BLaER1 (cell line): ENCODE measurements around the gene GUK1.

Experiments used
- H3K27ac ChIP-seq: shearing (Covaris generic); formaldehyde crosslinking; 2 replicates; pipeline ENCODE4 v1.8.1; 2022
- H3K27me3 ChIP-seq: shearing (Covaris generic); formaldehyde crosslinking; 2 replicates; pipeline ENCODE4 v1.8.1; 2022
- H3K36me3 ChIP-seq: shearing (Covaris generic); formaldehyde crosslinking; 2 replicates; pipeline ENCODE4 v1.8.1; 2022
- H3K4me1 ChIP-seq: shearing (Covaris generic); formaldehyde crosslinking; 2 replicates; pipeline ENCODE4 v1.8.1; 2022
- H3K4me2 ChIP-seq: shearing (Covaris generic); formaldehyde crosslinking; 2 replicates; pipeline ENCODE4 v1.8.1; 2022
- H3K4me3 ChIP-seq: shearing (Covaris generic); formaldehyde crosslinking; 2 replicates; pipeline ENCODE4 v1.8.1; 2022
- H3K9ac ChIP-seq: shearing (Covaris generic); formaldehyde crosslinking; 2 replicates; pipeline ENCODE4 v1.8.1; 2022
- H3K9me3 ChIP-seq: shearing (Covaris generic); formaldehyde crosslinking; 2 replicates; pipeline ENCODE4 v1.8.1; 2022
- H4K20me1 ChIP-seq: shearing (Covaris generic); formaldehyde crosslinking; 2 replicates; pipeline ENCODE4 v1.8.1; 2022
- Cebpa-rat ChIP-seq: shearing (Covaris generic); IDR thresholded peaks from 2 replicates; pipeline ENCODE4 v1.8.1; 2022

Gene GUK1

DNA sequence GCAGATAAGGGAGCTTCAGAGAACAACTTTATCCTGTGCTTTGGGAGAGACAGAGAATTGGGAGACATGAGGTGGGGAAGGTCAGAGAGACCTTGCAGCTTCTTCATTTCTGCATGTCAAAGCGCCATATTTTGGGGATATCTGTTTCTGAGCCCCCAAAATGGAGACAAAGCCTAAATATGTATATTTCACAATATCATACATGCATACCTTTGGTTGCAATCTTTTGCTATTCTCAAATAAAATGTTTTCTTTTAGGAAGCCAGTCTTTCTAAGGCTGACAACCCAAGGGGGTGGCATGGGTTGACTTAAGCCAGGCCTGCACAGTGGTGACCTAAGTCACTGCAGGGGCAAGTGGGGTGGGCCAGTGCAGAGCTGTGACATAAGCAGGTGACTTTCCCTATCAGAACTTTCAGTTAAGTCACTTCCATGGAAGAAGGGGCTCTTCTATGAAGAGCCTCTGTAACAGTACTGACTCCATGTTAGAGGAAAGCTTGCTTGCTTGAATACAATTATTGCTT is 17.1 kb upstream of the GUK1 start:
- Histone ChIP-seq H3K4me1 (no peaks in the 10 kb centered on the region), H3K9ac (no peak overlapping the region)
- no peak for TF ChIP-seq Cebpa-rat

GRCh38 chr1:228123505-228123904 is 16.6 kb upstream of the GUK1 start:
- Histone ChIP-seq H3K27me3 (no peaks in the 10 kb centered on the region), H4K20me1 (no peaks in the 10 kb centered on the region), H3K9ac (no peak overlapping the region), H3K4me1 (no peaks in the 10 kb centered on the region), H3K4me2 (no peak overlapping the region), H3K4me3 (no peak overlapping the region), H3K9me3 (peaks cover 11% of the 10 kb centered on the region), H3K27ac (no peak overlapping the region), H3K36me3 (no peaks in the 10 kb centered on the region)
- no peak for TF ChIP-seq Cebpa-rat

More for the DNA sequence above, 17.1 kb upstream of the GUK1 start:
- no peak overlapping the region for H3K4me3 ChIP-seq
- H3K4me2 ChIP-seq, result no peak overlapping the region
- peaks cover 16% of the 10 kb centered on the region for H3K9me3 ChIP-seq
- H3K27ac ChIP-seq, result no peak overlapping the region
- H3K27me3 ChIP-seq, result no peaks in the 10 kb centered on the region
- H3K36me3 ChIP-seq, result no peaks in the 10 kb centered on the region
- no peaks in the 10 kb centered on the region for H4K20me1 ChIP-seq

- H3K4me3 ChIP-seq, result no peak overlapping the region
- no peaks in the 10 kb centered on the region for H3K27me3 ChIP-seq
- no peak for TF ChIP-seq Cebpa-rat
- H3K36me3 ChIP-seq, result no peaks in the 10 kb centered on the region
- H3K4me1 ChIP-seq, result no peaks in the 10 kb centered on the region
- no peak overlapping the region for H3K4me2 ChIP-seq
- no peaks in the 10 kb centered on the region for H3K9me3 ChIP-seq
- H3K9ac ChIP-seq, result no peak overlapping the region
- H3K27ac ChIP-seq, result no peak overlapping the region
- no peaks in the 10 kb centered on the region for H4K20me1 ChIP-seq
These were observed 14.9 kb upstream of the GUK1 start for GRCh38 chr1:228125185-228125584.

DNA sequence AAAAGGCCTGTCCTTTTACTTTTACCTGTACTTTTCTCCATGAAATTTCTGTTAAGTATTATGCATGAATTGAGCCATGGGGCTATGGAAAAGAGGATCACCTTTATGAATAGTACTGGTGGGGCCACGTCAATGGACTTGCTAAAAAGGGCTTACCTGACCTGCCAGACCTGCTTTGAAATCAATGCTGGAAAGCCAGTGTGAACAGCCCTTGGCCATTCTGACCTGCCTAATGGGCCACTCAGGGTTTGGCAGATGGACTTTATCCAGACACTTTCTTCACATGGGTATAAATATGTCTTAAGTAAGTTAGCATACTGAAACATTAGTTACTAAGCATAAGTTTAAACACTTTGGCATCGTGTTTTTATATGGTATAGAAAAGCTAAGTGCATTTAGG is 8.3 kb upstream of the GUK1 start:
- no peaks in the 10 kb centered on the region for H3K9me3 ChIP-seq
- H3K27me3 ChIP-seq, result no peaks in the 10 kb centered on the region
- no peaks in the 10 kb centered on the region for H4K20me1 ChIP-seq
- H3K36me3 ChIP-seq, result no peaks in the 10 kb centered on the region
- TF ChIP-seq Cebpa-rat, result no peak
- H3K27ac ChIP-seq, result no peak overlapping the region
- no peak overlapping the region for H3K4me3 ChIP-seq
- H3K9ac ChIP-seq, result no peak overlapping the region
- peaks cover 2% of the 10 kb centered on the region for H3K4me1 ChIP-seq
- H3K4me2 ChIP-seq, result no peak overlapping the region

GRCh38 chr1:228134591-228134990 is 5.5 kb upstream of the GUK1 start:
- Histone ChIP-seq H3K4me2 (no peak overlapping the region), H3K27me3 (no peaks in the 10 kb centered on the region), H3K4me3 (no peak overlapping the region), H3K27ac (no peak overlapping the region), H3K9ac (no peak overlapping the region), H3K36me3 (no peaks in the 10 kb centered on the region), H3K4me1 (peaks cover 30% of the 10 kb centered on the region), H3K9me3 (no peaks in the 10 kb centered on the region), H4K20me1 (no peaks in the 10 kb centered on the region)
- no peak for TF ChIP-seq Cebpa-rat

- H3K4me2 ChIP-seq, result peak overlapping the region; percentile 91
- H4K20me1 ChIP-seq, result peaks cover 18% of the 10 kb centered on the region
- H3K9ac ChIP-seq, result no peak overlapping the region
- no peak overlapping the region for H3K27ac ChIP-seq
- peaks cover 39% of the 10 kb centered on the region for H3K4me1 ChIP-seq
- H3K4me3 ChIP-seq, result no peak overlapping the region
- H3K27me3 ChIP-seq, result no peaks in the 10 kb centered on the region
- no peaks in the 10 kb centered on the region for H3K36me3 ChIP-seq
- no peaks in the 10 kb centered on the region for H3K9me3 ChIP-seq
- TF ChIP-seq Cebpa-rat, result no peak
These were observed 3.2 kb upstream of the GUK1 start for GRCh38 chr1:228136901-228137300.

GRCh38 chr1:228139406-228139930 is 611 bp upstream of the GUK1 start:
- H3K27ac ChIP-seq, result peak overlapping the region; percentile 90
- H4K20me1 ChIP-seq, result peaks cover 43% of the 10 kb centered on the region
- peaks cover 65% of the 10 kb centered on the region for H3K4me1 ChIP-seq
- H3K27me3 ChIP-seq, result no peaks in the 10 kb centered on the region
- H3K4me3 ChIP-seq, result peak overlapping the region; percentile 94
- H3K4me2 ChIP-seq, result peak overlapping the region; percentile 91
- no peaks in the 10 kb centered on the region for H3K9me3 ChIP-seq
- no peaks in the 10 kb centered on the region for H3K36me3 ChIP-seq
- TF ChIP-seq Cebpa-rat, result no peak
- peak overlapping the region; percentile 66 for H3K9ac ChIP-seq

GRCh38 chr1:228140724-228141225 is 696 bp downstream of the GUK1 start:
- H3K4me3 ChIP-seq, result peak overlapping the region; percentile 94
- H3K4me2 ChIP-seq, result peak overlapping the region; percentile 91
- no peaks in the 10 kb centered on the region for H3K9me3 ChIP-seq
- peak overlapping the region; percentile 90 for H3K9ac ChIP-seq
- H3K36me3 ChIP-seq, result peaks cover 10% of the 10 kb centered on the region
- peaks cover 56% of the 10 kb centered on the region for H4K20me1 ChIP-seq
- peak overlapping the region; percentile 90 for H3K27ac ChIP-seq
- no peaks in the 10 kb centered on the region for H3K27me3 ChIP-seq
- no peak for TF ChIP-seq Cebpa-rat
- H3K4me1 ChIP-seq, result peaks cover 78% of the 10 kb centered on the region

DNA sequence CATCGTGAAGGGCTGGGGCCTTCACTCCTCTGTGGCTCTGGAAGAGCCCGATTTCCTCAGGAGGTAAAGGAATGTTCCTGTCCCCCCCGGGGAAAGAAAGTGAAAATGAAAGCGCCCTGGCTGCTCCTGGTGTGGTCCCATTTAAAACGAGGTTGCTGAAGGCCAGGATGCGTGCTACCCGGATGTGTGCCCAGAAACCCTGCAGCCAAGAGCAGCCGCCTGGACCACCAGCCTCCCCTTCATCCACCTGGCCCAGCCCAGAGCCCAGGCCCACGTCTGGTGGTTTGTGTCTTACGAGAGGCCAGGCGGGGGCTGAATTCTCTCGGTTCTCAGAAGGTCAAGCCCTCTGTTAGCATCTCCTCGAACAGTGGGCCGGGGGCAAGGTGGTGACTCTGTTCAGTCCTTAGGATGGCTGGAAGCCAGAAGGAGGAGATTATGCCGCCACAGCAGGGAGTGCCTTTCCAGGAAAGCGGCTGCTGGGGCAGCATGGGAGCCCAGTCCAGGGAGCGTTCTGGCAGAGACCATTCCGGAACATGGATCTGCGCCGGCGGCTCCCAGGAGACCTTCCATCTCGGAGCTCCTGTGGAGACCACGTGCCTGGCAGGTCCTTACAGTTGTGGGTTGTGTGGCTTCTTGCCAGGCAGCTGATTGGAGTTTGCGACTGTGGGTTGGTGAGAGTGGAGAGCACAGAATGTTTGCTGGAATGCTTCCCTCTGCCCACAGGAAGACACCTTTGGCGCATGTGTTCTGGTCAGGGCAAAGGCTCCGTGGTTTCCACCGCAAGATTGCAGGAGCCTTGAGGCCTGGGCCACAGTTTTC is 1.4 kb downstream of the GUK1 start:
- Histone ChIP-seq H3K27me3 (no peaks in the 10 kb centered on the region), H3K4me3 (peak overlapping the region; percentile 94), H4K20me1 (peaks cover 63% of the 10 kb centered on the region), H3K4me2 (peak overlapping the region; percentile 91), H3K36me3 (peaks cover 16% of the 10 kb centered on the region), H3K9me3 (no peaks in the 10 kb centered on the region), H3K27ac (peak overlapping the region; percentile 90), H3K4me1 (peaks cover 82% of the 10 kb centered on the region), H3K9ac (peak overlapping the region; percentile 90)
- TF ChIP-seq Cebpa-rat, result no peak

DNA sequence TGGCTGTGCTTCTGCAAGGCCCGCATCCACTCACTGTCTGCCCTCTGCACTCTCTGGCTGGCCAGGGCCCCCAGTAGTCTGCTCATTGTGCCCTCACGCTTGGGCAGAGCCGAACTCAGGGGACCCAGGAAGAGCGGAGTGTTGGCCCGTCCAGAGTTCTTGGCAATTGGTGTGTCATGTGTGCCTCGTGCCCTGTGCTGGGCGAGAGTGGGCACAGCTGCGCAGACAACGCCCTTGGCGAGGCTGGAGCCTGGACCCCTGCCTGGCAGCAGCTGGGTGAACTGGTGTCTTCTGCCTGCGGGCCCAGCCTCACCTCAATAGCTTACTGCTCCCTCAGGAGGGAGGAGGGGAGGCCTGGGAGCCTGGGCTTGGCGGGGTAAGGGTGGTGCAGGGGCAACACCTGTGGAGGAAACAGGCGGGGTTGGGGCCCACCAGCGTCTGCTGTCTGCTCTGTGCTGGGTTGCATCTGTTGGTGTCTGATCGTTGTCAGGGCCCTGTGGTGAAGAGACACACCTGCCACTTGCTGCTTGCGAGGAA is 2.1 kb downstream of the GUK1 start:
- Histone ChIP-seq H3K4me2 (peak overlapping the region; percentile 91), H3K36me3 (peaks cover 24% of the 10 kb centered on the region), H3K9ac (peak overlapping the region; percentile 90), H4K20me1 (peaks cover 71% of the 10 kb centered on the region), H3K9me3 (no peaks in the 10 kb centered on the region), H3K27ac (peak overlapping the region; percentile 90), H3K4me3 (peak overlapping the region; percentile 94), H3K4me1 (peaks cover 83% of the 10 kb centered on the region), H3K27me3 (no peaks in the 10 kb centered on the region)
- TF ChIP-seq Cebpa-rat, result no peak
